NCI-H2227 treated with DMSO at 0.1 percent for 48 hours (cell line): Measurements from ENCODE around the gene EVI5L.

ENCODE experiments used
- DNase-seq: peaks from one replicate; lab custom pipeline; 2025; lab: John Stamatoyannopoulos, UW

Gene EVI5L

GRCh38 chr19:7898967-7899366 lies 68.9 kb downstream of the EVI5L start:
- DNase-seq: no peak

- DNase-seq: no peak
Measured at GRCh38 chr19:7899751-7900378, 69.8 kb downstream of the EVI5L start.

DNA sequence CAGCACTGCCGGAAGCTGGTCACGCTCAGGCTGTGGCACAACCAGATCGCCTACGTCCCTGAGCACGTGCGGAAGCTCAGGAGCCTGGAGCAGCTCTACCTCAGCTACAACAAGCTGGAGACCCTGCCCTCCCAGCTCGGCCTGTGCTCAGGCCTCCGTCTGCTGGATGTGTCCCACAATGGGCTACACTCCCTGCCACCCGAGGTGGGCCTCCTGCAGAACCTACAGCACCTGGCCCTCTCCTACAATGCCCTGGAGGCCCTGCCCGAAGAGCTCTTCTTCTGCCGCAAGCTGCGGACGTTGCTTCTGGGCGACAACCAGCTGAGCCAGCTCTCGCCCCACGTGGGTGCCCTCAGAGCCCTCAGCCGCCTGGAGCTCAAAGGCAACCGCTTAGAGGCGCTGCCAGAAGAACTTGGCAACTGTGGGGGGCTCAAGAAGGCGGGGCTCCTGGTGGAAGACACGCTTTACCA lies 70.4 kb downstream of the EVI5L start:
- DNase-seq: no peak

GRCh38 chr19:7900931-7901330 lies 70.9 kb downstream of the EVI5L start:
- DNase-seq: no peak

DNA sequence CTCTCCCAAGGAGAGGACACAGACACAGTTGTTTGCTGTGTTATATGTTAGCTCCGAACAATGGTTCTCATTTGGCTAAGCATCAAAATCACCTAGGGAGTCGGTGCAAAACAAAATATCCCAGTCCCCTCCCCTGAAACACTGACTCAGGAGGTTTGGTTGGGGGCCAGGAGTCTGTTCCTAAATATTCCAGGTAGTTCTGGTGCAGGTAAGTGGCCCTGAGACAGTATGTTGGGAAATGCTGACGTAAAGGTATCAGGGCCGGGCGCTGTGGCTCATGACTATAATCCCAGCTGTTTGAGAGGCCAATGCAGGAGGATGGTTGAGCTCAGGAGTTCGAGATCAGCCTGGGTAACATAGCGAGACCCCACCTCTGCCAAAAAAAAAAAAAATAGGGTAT lies 71.3 kb downstream of the EVI5L start:
- no peak for DNase-seq

DNA sequence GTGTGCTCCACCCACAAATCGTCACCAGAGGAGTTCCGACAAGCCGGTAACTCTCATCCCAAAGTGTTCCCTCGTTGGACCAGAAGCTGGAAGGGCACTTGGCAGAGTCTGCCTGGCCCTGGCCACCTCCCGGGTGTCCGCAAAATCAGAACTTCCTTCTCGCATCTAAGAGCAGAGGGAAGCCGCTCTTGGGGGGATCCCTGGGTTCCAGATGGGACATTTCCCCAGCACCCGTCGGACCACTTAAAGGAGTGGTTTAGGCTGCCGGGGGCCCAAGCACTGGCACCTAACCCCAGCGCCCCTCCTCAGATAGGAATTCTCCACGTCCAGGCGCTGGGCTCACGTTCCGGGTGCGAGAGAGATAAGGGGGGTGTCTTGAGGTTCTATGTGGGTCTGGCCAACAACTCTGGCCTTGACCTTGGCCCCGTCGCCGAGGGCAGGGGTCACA lies 72.8 kb downstream of the EVI5L start:
- DNase-seq: no peak

- peak; percentile 98 for DNase-seq
Measured at GRCh38 chr19:7903244-7904073, 73.4 kb downstream of the EVI5L start, which contains the start of gene MAP2K7. MAP2K7 (plus strand) TSS chr19:7903877; CDS start chr19:7903945, 68 bp downstream.

DNA sequence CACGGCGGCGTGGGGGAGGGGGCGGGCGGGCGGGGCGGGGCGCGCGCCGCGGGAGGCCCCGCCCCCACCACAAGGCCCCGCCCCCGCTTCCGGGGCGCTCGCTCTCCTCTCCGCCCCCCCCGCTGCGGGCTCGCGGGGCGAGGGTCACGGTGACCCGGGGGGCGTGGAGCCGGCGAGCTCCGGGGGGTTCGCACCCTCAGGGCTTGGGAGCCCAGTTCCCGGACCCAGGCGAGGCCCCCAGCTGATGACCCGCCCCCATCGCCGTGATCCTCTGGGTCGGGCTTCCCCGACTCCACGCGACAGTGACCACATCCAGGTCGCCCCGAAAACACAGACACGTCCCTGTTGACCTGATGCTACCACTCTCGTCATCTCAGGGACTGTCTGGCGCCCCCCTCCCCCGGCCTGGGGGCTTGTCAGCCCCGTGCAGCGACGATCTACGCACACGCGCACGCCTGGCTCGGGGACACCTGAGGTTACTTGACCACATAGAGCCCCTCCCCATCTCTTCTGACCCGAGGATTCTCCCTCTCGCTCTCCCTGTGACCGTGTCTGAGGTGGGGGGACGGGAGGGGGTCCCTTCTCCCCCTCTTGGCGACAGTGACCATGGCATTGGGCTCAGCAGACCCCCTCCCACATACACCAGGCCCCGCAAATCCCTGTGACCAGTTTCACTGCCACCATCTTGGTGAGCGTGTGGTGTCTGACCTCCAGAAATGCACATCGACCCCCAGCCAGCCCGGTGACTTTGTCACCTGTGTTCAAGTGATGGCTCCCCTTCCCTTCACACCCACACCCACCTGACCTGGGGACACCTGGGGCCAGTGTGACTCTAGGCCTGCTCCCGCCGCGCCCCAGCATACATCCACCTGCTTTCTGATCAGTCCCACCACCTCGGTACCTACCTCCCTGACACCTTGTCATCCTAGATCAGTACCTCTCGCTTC lies 74.3 kb downstream of the EVI5L start:
- DNase-seq: no peak

GRCh38 chr19:7905268-7905667 lies 75.2 kb downstream of the EVI5L start:
- no peak for DNase-seq

- DNase-seq: no peak
Measured at GRCh38 chr19:7905859-7906258, 75.8 kb downstream of the EVI5L start.

DNA sequence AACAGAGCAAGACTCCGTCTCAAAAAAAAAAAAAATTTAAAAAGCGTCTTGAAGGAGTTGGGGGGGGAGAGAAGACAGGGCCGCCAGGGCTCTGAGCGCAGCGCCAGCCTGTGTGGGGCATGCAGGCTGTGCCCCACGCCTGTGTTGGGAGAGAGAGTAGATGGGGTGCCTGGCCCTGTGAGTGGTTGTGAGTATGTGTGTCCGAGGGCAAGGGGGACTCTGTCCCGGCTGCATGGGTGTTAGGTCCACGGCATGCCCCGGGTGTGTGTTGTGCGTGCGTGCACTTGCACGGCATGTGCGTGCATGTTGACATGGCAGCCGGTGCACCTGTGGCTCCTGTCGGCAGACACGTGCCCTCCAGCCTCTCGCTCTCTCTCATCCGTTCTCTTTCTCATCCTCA lies 77.1 kb downstream of the EVI5L start:
- no peak for DNase-seq

DNA sequence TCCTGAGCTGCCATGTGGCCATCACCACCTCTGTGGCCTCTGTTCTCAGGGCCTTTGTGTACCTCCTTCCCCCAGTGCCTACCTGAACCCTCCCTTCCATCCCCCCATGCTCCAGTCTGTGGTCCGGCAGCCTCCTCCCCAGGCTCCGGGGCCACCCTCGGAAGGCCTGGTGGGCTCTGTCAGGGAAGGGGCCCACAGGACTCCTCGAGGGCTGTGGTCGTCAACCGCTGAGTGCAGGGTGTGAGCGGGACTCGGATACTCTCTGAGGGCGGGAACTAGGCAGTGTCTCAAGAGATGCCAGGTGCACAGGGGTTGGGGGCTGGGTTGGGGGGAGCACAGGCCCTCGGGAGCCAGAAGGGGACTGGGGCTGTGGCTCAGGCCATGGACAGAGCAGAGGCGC lies 77.5 kb downstream of the EVI5L start:
- DNase-seq: no peak

- DNase-seq: no peak
Measured at GRCh38 chr19:7908078-7908699, 78.2 kb downstream of the EVI5L start.

GRCh38 chr19:7908742-7909461 lies 78.9 kb downstream of the EVI5L start:
- DNase-seq: no peak

- no peak for DNase-seq
Measured at GRCh38 chr19:7909471-7910067, 79.6 kb downstream of the EVI5L start.

DNA sequence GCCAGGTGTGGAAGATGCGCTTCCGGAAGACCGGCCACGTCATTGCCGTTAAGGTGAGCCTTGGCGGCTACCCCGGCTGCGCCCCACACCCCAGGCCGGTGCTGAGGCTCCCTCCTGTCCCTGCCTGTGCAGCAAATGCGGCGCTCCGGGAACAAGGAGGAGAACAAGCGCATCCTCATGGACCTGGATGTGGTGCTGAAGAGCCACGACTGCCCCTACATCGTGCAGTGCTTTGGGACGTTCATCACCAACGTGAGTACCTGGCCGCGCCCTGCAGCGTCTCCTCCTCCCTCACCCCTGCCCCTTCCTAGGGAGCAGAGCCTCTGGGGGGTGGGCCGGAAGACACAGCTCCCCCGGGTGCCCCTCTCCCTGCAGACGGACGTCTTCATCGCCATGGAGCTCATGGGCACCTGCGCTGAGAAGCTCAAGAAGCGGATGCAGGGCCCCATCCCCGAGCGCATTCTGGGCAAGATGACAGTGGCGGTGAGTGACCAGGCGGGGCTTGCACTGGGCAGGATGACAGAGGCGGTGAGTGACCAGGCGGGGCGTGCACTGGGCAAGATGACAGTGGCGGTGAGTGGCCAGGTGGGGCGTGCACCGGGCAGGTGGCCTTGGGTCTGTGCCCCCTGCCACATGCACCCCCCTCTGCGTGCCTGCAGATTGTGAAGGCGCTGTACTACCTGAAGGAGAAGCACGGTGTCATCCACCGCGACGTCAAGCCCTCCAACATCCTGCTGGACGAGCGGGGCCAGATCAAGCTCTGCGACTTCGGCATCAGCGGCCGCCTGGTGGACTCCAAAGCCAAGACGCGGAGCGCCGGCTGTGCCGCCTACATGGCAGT lies 80.5 kb downstream of the EVI5L start:
- DNase-seq: no peak

GRCh38 chr19:7911508-7912143 lies 81.6 kb downstream of the EVI5L start:
- DNase-seq: no peak

DNA sequence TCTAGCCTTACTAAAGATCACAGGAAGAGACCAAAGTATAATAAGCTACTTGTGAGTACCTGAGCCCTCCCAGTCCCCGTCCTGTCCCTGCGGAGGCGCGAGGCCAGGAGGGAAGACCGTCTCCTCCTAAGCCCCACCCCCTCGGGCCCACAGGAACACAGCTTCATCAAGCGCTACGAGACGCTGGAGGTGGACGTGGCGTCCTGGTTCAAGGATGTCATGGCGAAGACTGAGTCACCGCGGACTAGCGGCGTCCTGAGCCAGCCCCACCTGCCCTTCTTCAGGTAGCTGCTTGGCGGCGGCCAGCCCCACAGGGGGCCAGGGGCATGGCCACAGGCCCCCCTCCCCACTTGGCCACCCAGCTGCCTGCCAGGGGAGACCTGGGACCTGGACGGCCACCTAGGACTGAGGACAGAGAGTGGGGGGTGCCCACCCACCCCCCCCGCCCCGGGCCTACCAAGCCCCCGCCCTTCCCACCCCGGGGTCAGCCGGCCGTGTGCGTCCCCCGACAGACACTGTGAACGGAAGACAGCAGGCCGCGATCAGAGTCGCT lies 82.2 kb downstream of the EVI5L start:
- no peak for DNase-seq
